Stimulated activated CD8-positive, alpha-beta memory T cell treated with anti-CD3 and anti-CD28 coated beads, Interleukin-4, amount 100 ng/mL, for 4 hours (primary cell): ENCODE measurements around the gene PLEKHB2.
"Not testable (repeated sequence)": the region's sequence is repeated elsewhere in the genome, so short reads cannot be mapped to it uniquely, and the experiment has no call there.

Experiments used
- DNase-seq, 2 donors: peaks; one replicate each; pipeline ENCODE4 v3.0.0-alpha.2; 2020; ENCODE audit warnings: low read depth in 2 of 2, low spot score in 1 of 2

PLEKHB2 gene

GRCh38 chr2:131093696-131094462, 11.3 kb upstream of the PLEKHB2 start:
- peak in 1 of 2 donors; percentile 56 for DNase-seq

- DNase-seq: no peak
Observed at GRCh38 chr2:131094463-131095281, 10.5 kb upstream of the PLEKHB2 start.

GRCh38 chr2:131103165-131103564, 2.0 kb upstream of the PLEKHB2 start:
- DNase-seq: no peak

- DNase-seq: peak in 1 of 2 donors; percentile 7
Observed at GRCh38 chr2:131104487-131105155, 515 bp upstream of the PLEKHB2 start.

- DNase-seq: peak in 1 of 2 donors; percentile 22
Observed at GRCh38 chr2:131105950-131106801, 1.0 kb downstream of the PLEKHB2 start.

GRCh38 chr2:131112529-131112928, 7.4 kb downstream of the PLEKHB2 start:
- DNase-seq: no peak

GRCh38 chr2:131113566-131114227, 8.6 kb downstream of the PLEKHB2 start:
- no peak for DNase-seq

GRCh38 chr2:131114950-131115349, 9.8 kb downstream of the PLEKHB2 start:
- DNase-seq: not testable (repeated sequence)

- no peak for DNase-seq
Observed at GRCh38 chr2:131115752-131116151, 10.6 kb downstream of the PLEKHB2 start.

GRCh38 chr2:131120815-131121317, 15.7 kb downstream of the PLEKHB2 start:
- no peak for DNase-seq

- DNase-seq: no peak
Observed at GRCh38 chr2:131121464-131121863, 16.3 kb downstream of the PLEKHB2 start.

GRCh38 chr2:131122496-131122895, 17.4 kb downstream of the PLEKHB2 start:
- no peak for DNase-seq

GRCh38 chr2:131123192-131123591, 18.1 kb downstream of the PLEKHB2 start:
- DNase-seq: no peak

GRCh38 chr2:131125195-131125757, 20.1 kb downstream of the PLEKHB2 start:
- no peak for DNase-seq

- DNase-seq: no peak
Observed at GRCh38 chr2:131126436-131126835, 21.3 kb downstream of the PLEKHB2 start.

- DNase-seq: no peak
Observed at GRCh38 chr2:131127076-131127475, 21.9 kb downstream of the PLEKHB2 start.

GRCh38 chr2:131127981-131128380, 22.8 kb downstream of the PLEKHB2 start:
- no peak for DNase-seq

- DNase-seq: no peak
Observed at GRCh38 chr2:131130298-131130596, 25.1 kb downstream of the PLEKHB2 start.

GRCh38 chr2:131132729-131133128, 27.6 kb downstream of the PLEKHB2 start:
- DNase-seq: no peak

- no peak for DNase-seq
Observed at GRCh38 chr2:131140581-131140980, 35.4 kb downstream of the PLEKHB2 start.
